ENCODE measurements around the gene HDAC9.

GRCh38 chr7:18693406-18693805, 197.9 kb downstream of the HDAC9 start:
- peak in 2 of 3 donors; percentile 52 to 77 for TF ChIP-seq POLR2AphosphoS5 (IDR thresholded peaks at IDR 0.05)
- TF ChIP-seq POLR2A (IDR thresholded peaks at IDR 0.05): no peak
- peak; percentile 18 to 19 for TF ChIP-seq CTCF (IDR thresholded peaks at IDR 0.05)
- TF ChIP-seq EP300 (IDR thresholded peaks at IDR 0.05): no peak
